ENCODE data around the gene MTMR10.

MTMR10 gene

DNA sequence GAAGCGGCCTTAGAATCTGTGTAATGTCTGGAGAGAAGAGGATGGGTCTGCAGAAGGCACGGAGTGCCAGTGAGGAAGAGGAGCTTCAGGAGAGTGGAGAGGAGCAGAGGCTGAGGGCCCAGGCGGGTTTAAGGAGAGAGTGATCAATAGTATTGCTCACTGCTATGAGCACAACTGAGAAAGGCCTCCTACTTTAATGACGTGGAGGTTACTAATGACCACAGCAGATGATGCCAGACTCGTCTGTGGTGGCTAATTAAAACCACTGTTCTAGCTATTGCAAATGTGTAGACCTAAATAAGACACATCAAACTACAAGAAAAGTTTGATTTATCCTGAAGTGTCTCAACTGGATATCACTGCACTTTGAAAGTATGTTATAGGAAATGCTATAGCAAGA, 33.2 kb downstream of the MTMR10 start:
- no peak for FAIRE-seq

DNA sequence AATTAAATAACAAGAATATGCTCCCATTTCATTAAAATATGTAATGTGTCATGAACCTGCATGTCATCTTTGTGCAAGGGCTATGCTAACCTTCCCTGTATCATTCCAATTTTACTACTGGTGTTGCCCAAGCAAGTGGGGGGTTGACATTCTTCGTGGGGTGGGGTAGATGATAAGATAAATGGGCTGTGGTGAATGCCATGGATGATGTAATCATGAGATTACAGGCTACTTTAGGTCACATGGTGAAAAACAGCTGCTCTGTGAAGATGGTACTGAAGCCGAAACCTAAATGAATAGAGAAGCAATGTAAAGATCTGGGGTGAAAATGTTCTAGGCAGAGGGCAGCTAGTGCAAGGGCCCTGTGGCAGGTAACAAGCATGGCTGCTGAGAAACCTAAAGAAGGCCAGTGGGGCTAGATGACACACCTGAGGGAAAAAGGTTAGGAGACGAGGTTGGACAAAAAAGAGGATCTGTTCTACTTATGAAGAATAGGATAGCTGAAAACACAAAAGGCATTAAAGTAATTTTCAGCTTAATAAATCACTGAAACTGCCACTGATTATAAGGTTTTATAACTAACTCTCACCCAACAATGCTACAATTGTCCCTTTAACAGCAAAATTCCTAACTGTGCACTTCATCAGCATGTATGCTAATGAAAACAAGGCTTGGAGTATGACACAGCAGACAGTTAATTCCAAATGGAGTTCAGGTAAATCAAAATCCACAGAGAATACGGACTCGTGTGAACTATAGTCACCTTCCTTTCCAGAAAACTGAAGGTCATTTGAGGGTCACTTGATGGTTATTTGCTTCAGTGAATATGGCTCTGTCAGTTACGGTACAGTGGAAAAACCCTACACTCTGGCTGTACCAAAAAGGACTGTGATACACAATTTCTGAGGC, 35.0 kb downstream of the MTMR10 start:
- DNase-seq (ENCODE audit: low spot score): no peak
- no peak for FAIRE-seq

More for the DNA sequence above, 33.2 kb downstream of the MTMR10 start:
- no peak for DNase-seq (ENCODE audit: low spot score)

DNA sequence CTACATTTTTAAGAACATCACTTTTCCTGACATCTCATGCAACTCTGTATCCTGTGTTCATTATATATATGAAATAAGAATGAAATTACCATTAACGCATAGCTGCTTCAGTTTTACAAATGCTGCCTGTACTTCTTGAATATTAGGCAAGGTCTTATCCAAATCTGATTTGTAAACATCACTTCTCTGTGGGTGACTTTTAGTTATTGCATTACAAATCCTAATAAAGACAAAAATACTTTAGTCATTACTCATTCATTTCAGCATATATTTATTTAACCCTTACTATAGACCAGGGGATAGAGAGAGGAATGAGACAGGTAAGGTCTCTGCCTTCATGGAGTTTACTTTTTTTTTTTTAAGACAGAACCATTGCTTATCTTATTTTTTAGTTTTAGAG, 36.8 kb downstream of the MTMR10 start:
- no peak for DNase-seq (ENCODE audit: low spot score)
- FAIRE-seq: no peak

DNA sequence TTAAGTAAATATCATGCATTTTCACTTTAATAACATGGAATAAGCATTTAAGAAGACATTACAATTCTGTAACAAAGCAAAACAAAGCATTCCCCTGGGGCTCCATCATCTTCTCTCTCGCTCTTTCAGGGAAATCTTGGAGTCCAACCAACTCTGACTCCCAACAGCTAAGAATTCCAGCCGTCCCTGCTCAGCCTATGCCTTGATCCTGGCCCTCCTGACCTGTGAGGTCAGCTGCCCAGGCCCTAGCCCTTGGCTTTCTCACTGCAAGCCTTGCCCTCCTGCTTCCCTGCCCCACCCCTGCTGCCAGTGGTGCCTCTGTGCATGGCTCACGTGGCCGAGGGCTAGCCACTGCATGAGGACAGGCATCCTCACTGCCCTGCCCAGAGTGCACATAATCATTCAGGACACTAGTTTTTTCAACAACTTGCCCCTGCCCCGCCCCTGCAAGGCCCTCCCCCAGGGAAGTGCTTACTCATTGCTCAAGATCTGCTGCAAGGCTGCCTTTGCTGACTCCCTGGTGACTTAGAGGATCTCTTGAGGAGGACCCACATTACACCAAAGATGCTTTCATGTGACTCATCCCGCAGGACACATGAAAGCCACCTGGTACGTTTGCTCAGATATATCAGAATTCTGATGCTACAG, 37.6 kb downstream of the MTMR10 start:
- FAIRE-seq: no peak

DNA sequence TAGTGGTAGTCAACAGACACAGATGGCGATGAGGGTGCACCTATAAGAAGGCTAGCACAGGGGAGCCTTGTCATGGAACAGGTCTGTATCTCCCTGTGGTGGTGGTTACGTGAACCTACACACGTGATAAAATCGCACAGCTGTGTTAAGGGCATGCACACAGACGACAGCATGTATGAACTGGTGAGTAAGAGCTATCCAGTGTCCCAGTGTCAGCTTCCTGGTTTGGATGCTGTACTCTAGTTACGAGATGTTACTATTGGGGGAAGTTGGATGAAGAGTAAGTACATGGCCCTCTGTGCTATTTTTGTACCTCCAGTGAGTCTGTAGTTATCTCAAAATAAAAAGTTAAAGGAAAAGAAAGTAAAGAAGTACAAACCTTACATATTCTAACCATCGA, 38.2 kb downstream of the MTMR10 start:
- no peak for FAIRE-seq
- no peak for DNase-seq (ENCODE audit: low spot score)

More for the DNA sequence above, 37.6 kb downstream of the MTMR10 start:
- DNase-seq (ENCODE audit: low spot score): peak; percentile 52

DNA sequence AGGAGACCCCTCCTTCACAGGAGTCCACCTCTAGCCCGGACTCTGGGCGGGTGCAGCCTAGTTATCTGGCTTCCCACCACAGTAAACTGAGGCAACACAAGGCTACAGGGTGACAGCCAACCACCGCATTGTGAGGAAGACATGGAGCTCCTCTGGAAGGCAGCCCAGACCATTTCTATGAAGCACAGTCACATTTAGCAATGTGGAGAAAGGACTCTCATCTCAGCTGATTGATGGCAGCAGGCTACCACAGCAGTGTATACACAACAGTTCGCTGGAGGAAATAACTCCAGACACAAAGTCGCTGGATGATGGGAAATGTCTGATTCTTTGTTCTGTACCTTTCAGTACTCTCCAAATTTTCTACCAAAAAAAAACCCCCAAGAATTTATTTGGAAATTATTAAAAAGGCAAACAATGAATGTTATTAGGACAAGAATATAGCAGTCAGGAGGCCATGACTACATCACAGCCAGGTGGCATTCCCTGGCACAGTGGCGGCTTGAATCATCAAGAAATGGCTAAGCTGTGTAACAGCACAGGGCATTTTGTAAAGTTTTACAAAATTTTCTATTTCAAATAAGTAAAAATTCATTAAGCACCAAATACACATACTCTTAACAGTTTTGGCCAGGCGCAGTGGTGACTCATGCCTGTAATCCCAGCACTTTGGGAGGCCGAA, 47.6 kb downstream of the MTMR10 start:
- DNase-seq (ENCODE audit: low spot score): no peak
- FAIRE-seq: no peak

DNA sequence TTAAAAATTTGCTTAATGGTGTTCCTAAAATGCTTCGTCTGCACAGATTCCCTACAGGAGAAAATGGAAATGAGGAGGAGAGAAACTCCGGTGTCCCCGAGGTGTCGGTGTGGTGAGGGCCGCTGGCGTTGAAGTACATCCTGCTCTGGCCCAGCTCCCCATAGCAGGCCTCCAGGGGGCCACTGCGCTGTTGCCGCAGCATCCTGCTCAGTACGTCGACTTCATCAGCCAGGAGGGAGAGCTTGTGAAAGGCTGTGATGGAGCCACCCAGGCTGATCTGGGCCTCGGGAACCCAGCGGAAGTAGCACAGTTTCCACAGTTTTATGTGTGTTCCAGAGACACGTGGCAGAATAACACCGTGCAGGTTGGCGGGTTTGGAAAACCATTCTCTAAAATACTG, 49.9 kb downstream of the MTMR10 start:
- FAIRE-seq (no peak), DNase-seq (ENCODE audit: low spot score) (no peak)

DNA sequence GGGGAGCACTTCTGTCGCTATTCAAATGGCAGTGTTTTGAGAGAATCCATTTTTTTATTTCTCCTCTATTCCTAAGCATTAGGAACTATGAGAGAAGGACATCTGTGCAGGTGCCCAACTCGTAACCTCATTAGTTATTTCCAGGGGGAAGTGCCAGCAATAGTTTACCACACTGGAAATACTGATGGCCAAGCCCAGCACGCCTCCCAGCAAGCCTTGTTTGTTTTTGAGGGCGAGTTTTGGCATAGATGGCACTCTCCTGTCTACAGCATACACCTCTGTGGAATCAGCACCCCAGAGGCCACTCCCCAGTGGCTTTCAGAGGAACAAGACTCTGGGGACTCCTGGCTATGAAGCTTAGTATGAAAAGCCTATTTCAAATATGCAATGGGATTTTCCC, 51.1 kb downstream of the MTMR10 start:
- FAIRE-seq (no peak), DNase-seq (ENCODE audit: low spot score) (no peak)

DNA sequence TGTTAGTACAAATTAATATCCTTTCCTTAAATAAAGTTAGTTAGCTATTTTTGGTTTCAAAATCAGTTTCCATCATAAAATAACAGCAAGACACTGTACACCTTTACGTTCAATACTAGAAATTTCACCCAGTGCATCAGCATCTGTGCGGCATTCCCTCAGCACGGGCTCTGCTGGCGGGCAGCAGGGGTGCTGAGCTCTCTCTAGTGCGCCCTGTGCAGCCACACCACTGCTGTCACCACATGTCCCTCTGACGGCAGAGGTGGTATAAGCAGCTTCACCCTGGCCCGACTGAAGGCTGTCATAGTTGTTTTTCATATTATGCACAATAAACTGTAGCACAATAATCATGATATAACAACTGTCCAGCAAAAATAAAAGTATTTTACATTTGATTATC, 52.3 kb downstream of the MTMR10 start:
- FAIRE-seq (no peak), DNase-seq (ENCODE audit: low spot score) (no peak)

DNA sequence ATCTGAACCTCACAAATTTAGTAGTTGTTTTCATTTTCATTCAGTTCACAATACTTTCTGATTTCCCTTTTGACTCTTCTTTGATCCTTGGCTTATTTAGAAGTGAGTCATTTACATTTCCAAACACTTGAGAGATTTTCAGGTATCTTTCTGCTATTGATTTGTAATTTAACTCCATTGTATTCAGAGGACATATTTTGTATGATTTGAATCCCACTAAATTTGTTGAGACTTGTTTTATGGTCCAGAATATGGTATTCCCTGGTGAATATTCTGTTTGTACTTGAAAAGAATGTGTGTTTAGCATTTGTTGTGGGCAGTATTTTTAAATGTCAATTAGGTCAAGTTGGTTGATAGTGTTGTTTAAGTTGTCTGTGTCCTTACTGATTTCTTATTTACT, 58.1 kb downstream of the MTMR10 start:
- FAIRE-seq: no peak
- no peak for DNase-seq (ENCODE audit: low spot score)

DNA sequence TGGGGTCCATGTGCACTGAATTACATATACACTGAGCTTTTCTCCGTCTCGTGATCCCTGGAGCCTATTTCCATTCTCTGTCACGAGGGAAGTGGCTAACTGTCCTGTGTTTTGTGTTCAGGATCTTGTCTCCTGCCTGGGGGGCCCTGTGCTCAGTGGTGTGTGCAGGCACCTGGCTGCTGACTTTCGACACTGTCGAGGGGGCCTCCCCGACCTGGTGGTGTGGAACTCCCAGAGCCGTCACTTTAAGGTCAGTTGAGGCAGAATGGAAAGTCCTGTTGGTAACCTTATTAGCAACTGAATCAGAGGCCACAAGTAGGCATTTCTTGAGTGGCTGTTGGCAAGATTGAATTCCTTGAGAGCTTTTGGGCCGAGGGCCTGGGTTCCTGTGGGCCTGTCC, 61.0 kb downstream of the MTMR10 start:
- FAIRE-seq: no peak
- DNase-seq (ENCODE audit: low spot score): no peak

DNA sequence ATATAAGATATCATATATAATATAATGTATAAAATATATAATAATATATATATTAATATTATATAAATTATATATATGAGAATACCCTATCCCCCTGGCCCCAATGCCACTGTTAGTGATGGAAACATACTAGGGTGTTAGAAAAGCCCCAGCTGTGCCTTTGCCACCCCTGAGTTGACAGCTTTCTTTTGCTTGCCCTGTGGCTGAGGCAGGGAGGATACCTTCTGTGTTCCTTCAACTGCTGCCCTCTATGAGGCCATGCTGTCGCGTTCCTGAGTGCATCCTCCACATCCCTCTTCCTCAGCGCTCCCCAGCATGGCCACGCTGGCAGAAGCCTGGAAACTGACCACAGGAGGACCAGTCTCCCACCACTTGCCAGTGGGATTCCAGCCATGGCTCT, 61.4 kb downstream of the MTMR10 start:
- DNase-seq (ENCODE audit: low spot score) (no peak), FAIRE-seq (no peak)

DNA sequence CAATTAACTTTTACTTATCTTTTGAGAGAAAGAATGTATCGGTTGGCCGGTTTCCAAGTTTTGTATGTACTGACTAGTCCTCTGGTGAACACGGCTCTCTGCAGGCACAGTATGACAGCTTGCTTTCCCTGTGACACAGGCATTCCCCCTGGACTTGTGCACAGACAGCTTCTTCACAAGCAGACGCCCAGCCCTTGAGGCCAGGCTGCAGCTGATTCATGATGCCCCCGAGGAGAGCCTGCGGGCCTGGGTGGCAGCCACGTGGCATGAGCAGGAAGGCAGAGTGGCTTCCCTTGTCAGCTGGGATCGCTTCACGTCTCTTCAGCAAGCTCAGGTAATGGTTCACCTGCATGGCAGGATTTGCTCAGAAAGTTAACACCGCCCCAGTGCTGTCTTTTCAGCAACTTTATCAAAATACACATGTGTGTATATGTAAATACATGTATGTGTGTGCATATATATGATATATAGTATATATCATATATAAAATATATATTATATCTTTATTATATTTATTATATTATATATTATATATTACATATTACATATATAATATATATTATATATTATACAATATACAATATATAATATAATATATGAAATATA, 62.3 kb downstream of the MTMR10 start:
- DNase-seq (ENCODE audit: low spot score) (no peak), FAIRE-seq (no peak)

DNA sequence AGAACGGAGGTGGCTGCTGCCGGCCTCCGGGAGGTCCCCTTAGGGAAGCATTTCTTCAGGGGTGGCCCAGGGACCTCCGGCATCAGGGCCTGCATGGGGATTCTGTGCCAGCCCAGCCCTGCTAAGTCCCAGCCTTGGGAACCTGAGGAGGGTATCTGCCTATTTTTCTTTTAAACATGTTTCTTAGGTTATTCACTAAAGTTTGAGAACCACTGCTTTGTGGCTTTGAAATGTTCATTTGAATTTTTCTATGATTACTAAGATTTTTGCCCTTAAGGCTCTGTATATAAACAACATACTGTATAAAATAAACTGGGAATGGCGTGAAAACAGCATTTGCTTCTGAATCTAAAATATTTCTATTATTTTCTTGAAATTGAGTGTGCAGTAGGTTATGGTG, 63.4 kb downstream of the MTMR10 start:
- no peak for DNase-seq (ENCODE audit: low spot score)
- no peak for FAIRE-seq

DNA sequence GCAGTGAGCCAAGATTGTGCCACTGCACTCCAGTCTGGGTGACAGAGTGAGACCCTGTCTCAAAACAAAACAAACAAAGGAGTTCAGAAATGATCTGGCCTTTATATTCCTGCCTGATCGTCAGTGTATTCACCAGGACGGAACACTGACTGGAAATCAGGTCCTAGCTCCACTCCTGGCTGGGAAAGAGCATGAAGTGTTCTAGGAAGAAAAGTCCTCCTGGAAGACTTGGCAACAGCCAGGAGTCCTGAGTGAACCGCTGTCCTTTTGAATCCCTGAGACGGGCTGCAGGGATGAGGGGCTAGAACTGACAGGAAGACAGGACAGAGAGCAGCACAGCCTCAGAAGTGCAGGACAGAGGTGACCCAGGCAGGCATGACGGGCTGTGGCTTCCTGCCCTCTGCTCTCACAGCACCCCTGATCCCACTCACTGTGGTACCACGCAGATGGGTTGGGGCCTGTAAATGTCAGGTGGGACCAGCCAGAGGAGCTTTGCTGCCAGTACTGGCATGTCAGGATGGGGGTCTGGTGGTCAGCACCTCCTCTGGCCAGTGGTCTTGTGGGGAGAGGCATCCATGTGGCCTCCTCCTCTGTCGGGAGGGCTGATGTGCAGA, 64.2 kb downstream of the MTMR10 start:
- no peak for FAIRE-seq

DNA sequence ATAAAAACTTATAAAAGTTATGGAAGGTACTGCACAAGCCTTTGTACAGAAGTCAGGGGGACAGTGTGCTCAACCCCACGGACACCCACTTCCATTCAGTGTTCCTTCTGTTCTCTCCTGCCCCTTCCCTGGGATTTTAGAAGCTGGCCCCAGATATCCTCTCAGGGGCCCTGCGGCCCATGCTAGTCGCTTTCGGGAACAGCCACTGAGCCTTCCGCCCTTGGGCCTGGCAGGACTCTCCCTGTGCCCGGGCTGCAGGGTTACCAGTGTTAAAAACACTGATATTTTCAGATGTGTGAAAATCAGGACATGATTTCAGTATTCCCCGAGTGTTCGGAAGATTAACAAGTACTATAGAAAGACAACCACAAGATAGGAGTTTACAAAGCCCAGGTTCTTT, 65.3 kb downstream of the MTMR10 start:
- DNase-seq (ENCODE audit: low spot score) (no peak), FAIRE-seq (no peak)

More for the DNA sequence above, 64.2 kb downstream of the MTMR10 start:
- DNase-seq (ENCODE audit: low spot score): no peak

DNA sequence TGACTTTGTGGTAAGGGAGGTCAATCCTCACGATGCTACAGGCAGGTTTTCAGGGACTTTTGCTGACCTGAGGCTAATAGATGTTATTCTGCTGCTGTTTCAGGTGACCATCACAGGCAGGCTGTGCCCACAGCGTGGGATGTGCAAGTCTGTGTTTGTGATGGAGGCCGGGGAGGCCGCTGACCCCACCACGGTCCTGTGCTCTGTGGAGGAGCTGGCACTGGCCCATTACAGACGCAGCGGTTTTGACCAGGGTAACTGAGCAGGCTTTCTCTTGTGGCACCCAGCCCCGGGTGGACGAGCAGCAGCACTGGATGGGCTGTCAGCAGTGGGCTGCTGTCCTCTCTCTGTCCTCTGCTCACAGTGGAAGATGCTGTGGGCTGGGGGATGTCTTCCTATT, 65.7 kb downstream of the MTMR10 start:
- no peak for DNase-seq (ENCODE audit: low spot score)
- FAIRE-seq: no peak

DNA sequence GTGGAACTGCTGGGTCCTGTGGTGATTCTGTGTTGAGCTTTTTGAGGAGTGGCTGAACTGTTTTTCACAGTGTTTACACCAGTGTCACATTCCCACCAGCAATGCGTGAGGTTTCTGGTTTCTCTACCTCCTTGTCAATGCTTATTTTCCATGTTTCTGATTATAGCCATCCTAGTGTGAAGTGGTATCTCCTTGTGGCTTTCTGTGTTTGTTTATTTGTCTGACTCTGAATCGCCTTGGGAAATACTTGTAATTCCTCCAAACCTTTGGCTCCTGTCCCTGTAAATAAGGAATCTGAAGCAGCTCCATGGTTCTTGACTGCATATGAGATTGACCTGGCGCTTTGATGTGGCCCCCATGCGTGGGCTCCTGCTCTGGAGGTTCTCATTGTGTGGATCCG, 67.1 kb downstream of the MTMR10 start:
- FAIRE-seq: no peak
- no peak for DNase-seq (ENCODE audit: low spot score)

DNA sequence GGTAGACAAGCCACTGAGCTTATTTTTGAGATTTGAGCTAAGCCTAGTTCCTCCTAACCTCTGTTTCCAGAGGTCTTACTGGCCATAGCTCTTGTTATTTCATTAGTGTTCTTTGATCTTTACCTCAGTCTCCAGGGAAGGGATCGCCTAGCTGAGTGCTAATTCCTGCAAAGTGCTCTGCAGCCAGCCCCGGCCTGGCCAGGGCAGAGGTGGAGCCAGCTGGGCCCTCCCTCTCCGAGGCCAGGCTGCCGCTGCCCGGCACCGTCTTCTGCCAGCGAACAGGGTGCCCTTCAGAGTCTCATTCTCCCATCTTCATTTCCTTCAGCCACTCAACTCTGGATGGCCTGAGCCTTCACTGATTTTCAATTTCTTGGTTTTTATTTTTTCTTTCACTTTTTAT, 68.0 kb downstream of the MTMR10 start:
- FAIRE-seq (no peak), DNase-seq (ENCODE audit: low spot score) (no peak)

DNA sequence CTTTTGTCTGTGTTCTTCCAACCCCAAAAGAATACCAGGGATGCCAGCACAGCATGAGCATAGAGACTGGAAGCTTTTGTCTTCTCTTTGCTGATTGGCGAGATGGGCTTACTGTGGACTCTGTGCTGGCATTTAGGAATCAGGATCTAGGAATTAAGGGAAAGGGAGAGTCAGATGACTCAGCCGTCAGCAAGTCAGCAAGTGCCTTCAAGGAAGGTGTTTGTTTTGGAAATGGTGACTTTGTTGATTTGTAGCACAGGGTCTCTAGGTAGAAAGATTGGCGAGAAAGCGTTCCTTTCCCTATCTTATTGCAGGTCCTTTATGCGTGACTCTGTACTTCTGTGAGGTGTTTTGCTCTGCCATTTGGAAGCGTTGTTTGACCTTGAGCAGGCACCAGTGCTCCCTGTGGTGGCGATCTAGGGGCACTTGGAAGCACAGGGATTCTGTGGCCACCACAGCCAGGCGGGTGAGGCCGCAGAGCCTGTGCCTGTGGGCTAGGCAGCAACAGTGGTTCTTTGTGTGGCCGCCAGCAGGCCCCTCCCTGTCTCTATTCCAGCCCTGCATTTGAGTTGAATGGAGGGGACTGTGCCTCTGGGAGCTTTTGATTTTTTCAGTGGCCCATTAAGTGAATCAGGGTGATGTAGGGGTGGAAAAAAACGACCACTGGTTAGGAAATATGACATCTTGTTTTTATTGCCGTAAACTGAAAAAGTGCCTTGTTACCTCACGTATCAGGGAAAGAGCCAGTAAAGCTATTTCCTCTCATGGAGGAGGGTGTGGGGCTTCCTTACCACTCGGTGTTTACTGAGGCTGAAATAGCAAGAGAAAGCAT, 68.7 kb downstream of the MTMR10 start:
- DNase-seq (ENCODE audit: low spot score): no peak
- FAIRE-seq: no peak

Data from urothelium cell line (cell line).